CD1c-positive myeloid dendritic cell (primary cell): ENCODE results near the gene XPO6.
A peak's percentile ranks its signal among the peaks of the same experiment; 100 is the strongest.
"Not testable (repeated sequence)": the region's sequence is repeated elsewhere in the genome, so short reads cannot be mapped to it uniquely, and the experiment has no call there.

Experiments used
- DNase-seq: peaks from one replicate; pipeline ENCODE4 v3.0.0-alpha.2; 2016; ENCODE audit errors: extremely low spot score

XPO6 gene

GRCh38 chr16:28211758-28212531, at the start of gene XPO6:
Gene XPO6 (minus strand): TSS chr16:28211965. CDS start chr16:28211368, 597 bp downstream.
- peak; percentile 98 for DNase-seq

- no peak for DNase-seq
Measured at GRCh38 chr16:28260193-28260592, 48.4 kb upstream of the XPO6 start.

- no peak for DNase-seq
Measured at GRCh38 chr16:28259781-28260150, 48.0 kb upstream of the XPO6 start.

GRCh38 chr16:28259091-28259780, 47.5 kb upstream of the XPO6 start:
- no peak for DNase-seq

- no peak for DNase-seq
Measured at GRCh38 chr16:28258567-28258966, 46.8 kb upstream of the XPO6 start.

- DNase-seq: no peak
Measured at GRCh38 chr16:28257256-28257655, 45.5 kb upstream of the XPO6 start.

GRCh38 chr16:28255838-28256237, 44.1 kb upstream of the XPO6 start:
- DNase-seq: no peak

GRCh38 chr16:28254158-28254557, 42.4 kb upstream of the XPO6 start:
- no peak for DNase-seq

- DNase-seq: no peak
Measured at GRCh38 chr16:28250999-28251398, 39.2 kb upstream of the XPO6 start.

GRCh38 chr16:28249483-28249882, 37.7 kb upstream of the XPO6 start:
- not testable (repeated sequence) for DNase-seq

GRCh38 chr16:28241924-28242323, 30.2 kb upstream of the XPO6 start:
- no peak for DNase-seq

GRCh38 chr16:28237754-28238357, 26.1 kb upstream of the XPO6 start:
- DNase-seq: peak; percentile 20

- no peak for DNase-seq
Measured at GRCh38 chr16:28231763-28232162, 20.0 kb upstream of the XPO6 start.

- DNase-seq: not testable (repeated sequence)
Measured at GRCh38 chr16:28223909-28224308, 12.1 kb upstream of the XPO6 start.

- not testable (repeated sequence) for DNase-seq
Measured at GRCh38 chr16:28219777-28220176, 8.0 kb upstream of the XPO6 start.

GRCh38 chr16:28219282-28219681, 7.5 kb upstream of the XPO6 start:
- DNase-seq: no peak

- peak; percentile 72 for DNase-seq
Measured at GRCh38 chr16:28218109-28218508, 6.3 kb upstream of the XPO6 start.

GRCh38 chr16:28217326-28217725, 5.6 kb upstream of the XPO6 start:
- no peak for DNase-seq

- DNase-seq: no peak
Measured at GRCh38 chr16:28213396-28213795, 1.6 kb upstream of the XPO6 start.

GRCh38 chr16:28212532-28212873, 738 bp upstream of the XPO6 start:
- no peak for DNase-seq

- peak; percentile 60 for DNase-seq
Measured at GRCh38 chr16:28210979-28211588, 681 bp downstream of the XPO6 start.

GRCh38 chr16:28210264-28210663, 1.5 kb downstream of the XPO6 start:
- no peak for DNase-seq

- no peak for DNase-seq
Measured at GRCh38 chr16:28208824-28209223, 2.9 kb downstream of the XPO6 start.
